PC-9 (cell line): ENCODE measurements around the gene RALBP1.

Experiments used
- EZH2 ChIP-seq: fragments of 200-600 bp; sonication (generic); IDR thresholded peaks from 2 replicates; pipeline ENCODE4 v1.8.0; 2017; ENCODE audit warnings: antibody characterized with exemption, low read depth
- TF ChIP-seq, protein P1 (sequence below): fragments of 200-600 bp; sonication (generic); conservative IDR thresholded peaks from 2 replicates; pipeline ENCODE4 v1.6.1; 2017; ENCODE audit warnings: mixed run types, antibody characterized with exemption, mild to moderate bottlenecking, moderate library complexity

DNA sequence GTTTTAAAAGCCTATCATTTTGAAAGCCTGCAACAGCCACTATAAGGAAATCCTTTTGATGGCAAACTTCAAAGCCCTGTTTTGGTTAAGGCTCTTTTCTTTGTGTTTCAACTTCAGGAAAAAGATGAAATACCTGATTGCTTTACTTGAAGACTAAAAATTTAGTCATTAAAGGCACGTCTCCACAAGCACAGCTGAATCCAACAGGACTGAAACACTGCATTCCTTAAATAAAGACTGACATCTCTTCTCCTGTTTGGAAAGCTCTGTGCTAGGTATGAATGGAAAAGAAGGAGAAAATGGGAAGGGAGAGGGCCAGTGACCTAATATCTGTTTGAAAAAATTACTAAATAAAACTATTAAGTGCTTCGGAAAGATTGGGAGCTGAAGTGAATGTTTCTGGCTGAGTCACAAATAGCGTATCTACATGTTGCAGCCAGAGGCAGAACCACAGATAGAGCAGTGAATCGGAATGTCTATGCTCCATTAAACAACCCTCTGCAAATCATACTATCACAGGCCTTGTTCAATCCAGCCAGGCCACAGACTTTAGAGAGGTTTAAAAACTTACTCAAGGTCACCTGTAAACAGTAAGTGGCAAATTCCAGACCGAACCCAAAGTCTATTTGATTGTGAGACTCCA, 21.1 kb upstream of the RALBP1 start:
- TF ChIP-seq, protein P1, sequence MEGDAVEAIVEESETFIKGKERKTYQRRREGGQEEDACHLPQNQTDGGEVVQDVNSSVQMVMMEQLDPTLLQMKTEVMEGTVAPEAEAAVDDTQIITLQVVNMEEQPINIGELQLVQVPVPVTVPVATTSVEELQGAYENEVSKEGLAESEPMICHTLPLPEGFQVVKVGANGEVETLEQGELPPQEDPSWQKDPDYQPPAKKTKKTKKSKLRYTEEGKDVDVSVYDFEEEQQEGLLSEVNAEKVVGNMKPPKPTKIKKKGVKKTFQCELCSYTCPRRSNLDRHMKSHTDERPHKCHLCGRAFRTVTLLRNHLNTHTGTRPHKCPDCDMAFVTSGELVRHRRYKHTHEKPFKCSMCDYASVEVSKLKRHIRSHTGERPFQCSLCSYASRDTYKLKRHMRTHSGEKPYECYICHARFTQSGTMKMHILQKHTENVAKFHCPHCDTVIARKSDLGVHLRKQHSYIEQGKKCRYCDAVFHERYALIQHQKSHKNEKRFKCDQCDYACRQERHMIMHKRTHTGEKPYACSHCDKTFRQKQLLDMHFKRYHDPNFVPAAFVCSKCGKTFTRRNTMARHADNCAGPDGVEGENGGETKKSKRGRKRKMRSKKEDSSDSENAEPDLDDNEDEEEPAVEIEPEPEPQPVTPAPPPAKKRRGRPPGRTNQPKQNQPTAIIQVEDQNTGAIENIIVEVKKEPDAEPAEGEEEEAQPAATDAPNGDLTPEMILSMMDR = no peak
- no peak for TF ChIP-seq EZH2
